HL-60 (cell line): ENCODE results near the gene CACNA1E.

Source experiments
- DNase-seq, 2 experiments: peaks; one replicate each; pipeline ENCODE4 v3.0.0-alpha.2; 2010 to 2020; ENCODE audit warnings: low read depth in 1 of 2, low spot score in 1 of 2
- H3K27ac ChIP-seq: fragments of 250-450 bp; sonication (Bioruptor Pico); replicated peaks from 2 replicates; pipeline ENCODE4 v1.5.1; 2020; ENCODE audit warnings: mild to moderate bottlenecking, moderate library complexity
- H3K27me3 ChIP-seq: fragments of 250-450 bp; sonication (Bioruptor Pico); 2 replicates; pipeline ENCODE4 v1.5.1; 2021; ENCODE audit warnings: mild to moderate bottlenecking, moderate library complexity; ENCODE audit not compliant: insufficient read depth, poor library complexity, severe bottlenecking
- H3K4me3 ChIP-seq: replicated peaks from 2 replicates; pipeline ENCODE4 v1.5.1; 2011; ENCODE audit warnings: mild to moderate bottlenecking, control low read depth, low read length; ENCODE audit not compliant: insufficient read depth
- CTCF ChIP-seq: IDR thresholded peaks from one replicate; pipeline ENCODE4 v1.5.1; 2011; ENCODE audit warnings: low read length, control low read depth, inconsistent platforms; ENCODE audit not compliant: insufficient read depth
- GABPA ChIP-seq: IDR thresholded peaks from 2 replicates; pipeline ENCODE4 v1.6.1; 2012; ENCODE audit warnings: low read depth
- POLR2AphosphoS5 ChIP-seq: IDR thresholded peaks from 2 replicates; pipeline ENCODE4 v1.6.1; 2012; ENCODE audit warnings: low read depth
- REST ChIP-seq: IDR thresholded peaks from 2 replicates; pipeline ENCODE4 v1.6.1; 2012; ENCODE audit warnings: low read depth; ENCODE audit not compliant: insufficient replicate concordance
- SPI1 ChIP-seq: IDR thresholded peaks from 2 replicates; pipeline ENCODE4 v1.6.1; 2012; ENCODE audit warnings: low read depth, mild to moderate bottlenecking, borderline replicate concordance

Gene CACNA1E

GRCh38 chr1:181620183-181620582 is 136.9 kb downstream of the CACNA1E start:
- TF ChIP-seq REST (no peak), CTCF (no peak), POLR2AphosphoS5 (no peak), SPI1 (no peak)
- no peak for DNase-seq
- Histone ChIP-seq H3K4me3 (no peak overlapping the region), H3K27ac (no peak overlapping the region), H3K27me3 (no peaks in the 10 kb centered on the region)

GRCh38 chr1:181623850-181624249 is 140.5 kb downstream of the CACNA1E start:
- Histone ChIP-seq H3K27ac (no peak overlapping the region), H3K27me3 (no peaks in the 10 kb centered on the region), H3K4me3 (no peak overlapping the region)
- TF ChIP-seq REST: no peak
- no peak for DNase-seq

GRCh38 chr1:181626279-181626938 is 143.1 kb downstream of the CACNA1E start:
- DNase-seq: no peak
- H3K27ac ChIP-seq: no peak overlapping the region
- no peaks in the 10 kb centered on the region for H3K27me3 ChIP-seq
- no peak overlapping the region for H3K4me3 ChIP-seq
- TF ChIP-seq POLR2AphosphoS5 (no peak), CTCF (no peak), SPI1 (no peak), REST (no peak), GABPA (no peak)

- Histone ChIP-seq H3K27me3 (no peaks in the 10 kb centered on the region), H3K4me3 (no peak overlapping the region), H3K27ac (no peak overlapping the region)
- no peak for TF ChIP-seq SPI1
- no peak for TF ChIP-seq POLR2AphosphoS5
- no peak for TF ChIP-seq CTCF
- no peak for TF ChIP-seq GABPA
- TF ChIP-seq REST: no peak
- DNase-seq: no peak
Observed at GRCh38 chr1:181630398-181630797, 147.1 kb downstream of the CACNA1E start.
